B cell (primary cell): ENCODE data around the gene ABCG5.

ENCODE experiments used
- CTCF ChIP-seq: fragments of 200-600 bp; IDR thresholded peaks from one replicate; pipeline ENCODE4 v1.8.0; 2022; ENCODE audit warnings: antibody characterized with exemption, mild to moderate bottlenecking
- EZH2 ChIP-seq: IDR thresholded peaks from 2 replicates; pipeline ENCODE4 v1.6.1; 2012; ENCODE audit warnings: borderline replicate concordance, low read depth, mild to moderate bottlenecking, moderate library complexity, low read length; ENCODE audit not compliant: insufficient read depth, poor library complexity, severe bottlenecking

DNA sequence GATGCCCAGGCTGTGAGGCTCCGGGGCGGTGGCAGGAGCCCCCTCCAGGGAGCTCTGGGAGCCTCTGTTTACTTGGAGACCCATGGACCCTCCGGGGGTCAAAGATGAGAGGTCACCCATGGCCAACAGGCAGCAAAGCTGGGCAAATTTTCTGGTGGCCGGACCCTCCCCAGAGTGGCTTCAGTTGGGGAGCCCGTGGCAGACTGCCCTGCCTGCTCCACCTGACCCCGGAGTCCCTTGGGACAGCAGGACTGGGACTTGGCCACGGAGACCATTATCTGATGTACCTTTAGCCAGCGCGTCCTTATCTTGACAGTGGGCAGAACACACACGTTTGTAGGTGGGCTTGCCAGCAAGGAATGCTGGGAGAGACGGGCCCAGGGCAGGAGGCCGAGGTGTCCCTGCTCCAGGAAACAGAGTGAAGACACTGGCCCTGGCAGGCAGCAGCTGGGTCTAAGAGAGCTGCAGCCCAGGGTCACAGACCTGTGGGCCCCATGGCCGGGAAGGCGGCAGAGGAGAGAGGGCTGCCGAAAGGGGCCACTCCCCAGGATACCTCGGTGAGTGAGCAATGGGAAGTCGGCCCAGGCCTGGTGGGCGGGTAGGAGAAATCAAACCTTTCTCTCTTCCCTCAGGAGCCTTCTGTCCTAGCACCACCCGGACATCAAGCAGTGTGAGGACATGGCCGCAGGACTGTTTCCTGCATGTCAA is at the start of gene ABCG5, which contains the start of gene ABCG8:
- TF ChIP-seq CTCF (no peak), EZH2 (no peak)
